ENCODE data around the gene SSR3. TPM values are rescaled to one million over a fixed set of nuclear protein-coding genes. Genes with fewer than 3 reads are reported as not detected.

The SSR3 gene
- total and polyA plus RNA-seq, 2 of the 8 experiments (the other 6 are each of a cell fraction or from before 2014, with no cell fraction given) = 92.7 to 208 TPM

GRCh38 chr3:156507285-156507684 lies 47.6 kb downstream of the SSR3 start (continued):
- TF ChIP-seq CHD7 (IDR thresholded peaks at IDR 0.05; ENCODE audit: insufficient replicate concordance, low read length) (no peak), SP2 (IDR thresholded peaks at IDR 0.05; ENCODE audit: low read length) (no peak), RFX5 (IDR thresholded peaks at IDR 0.05; ENCODE audit: borderline replicate concordance, low read depth, low read length) (no peak), RAD21 (IDR thresholded peaks at IDR 0.05 in 1 of 2, conservative IDR thresholded peaks at IDR 0.05 in 1 of 2; ENCODE audit: low read depth in 2 of 2, low read length in 2 of 2) (no peak), SP1 (IDR thresholded peaks at IDR 0.05; ENCODE audit: low read depth, low read length) (no peak), ZNF274 (IDR thresholded peaks at IDR 0.05; ENCODE audit: borderline replicate concordance, extremely low read depth, low read length) (no peak)
